CD1c-positive myeloid dendritic cell (primary cell): ENCODE measurements around the gene GTF2H1.
"Not testable (repeated sequence)": the region's sequence is repeated elsewhere in the genome, so short reads cannot be mapped to it uniquely, and the experiment has no call there.

Experiments used
- DNase-seq: peaks from one replicate; pipeline ENCODE4 v3.0.0-alpha.2; 2016; ENCODE audit errors: extremely low spot score

The GTF2H1 gene

DNA sequence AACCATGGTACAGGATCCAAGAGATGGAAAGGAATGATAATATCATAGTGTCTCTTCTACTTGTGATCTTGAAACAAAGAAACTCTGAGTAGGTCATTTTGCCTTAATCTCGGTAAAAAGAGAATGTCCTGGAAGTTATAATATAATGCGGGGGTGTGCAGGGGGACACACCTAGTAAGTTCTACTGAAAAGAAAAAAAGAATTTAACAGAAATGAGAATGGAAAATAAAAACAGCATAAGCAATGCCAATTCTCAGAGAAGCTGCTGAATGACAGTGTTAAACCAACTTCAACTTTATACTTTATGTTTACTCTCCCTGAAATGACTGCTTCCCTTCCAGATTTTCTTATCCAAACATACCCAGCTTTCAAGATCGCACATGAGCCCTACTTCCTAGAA is 2.5 kb upstream of the GTF2H1 start:
- no peak for DNase-seq

- no peak for DNase-seq
Measured at GRCh38 chr11:18320617-18321016, 1.8 kb upstream of the GTF2H1 start.

GRCh38 chr11:18321578-18321968 is 794 bp upstream of the GTF2H1 start:
- DNase-seq, result peak; percentile 61

GRCh38 chr11:18322818-18323570 is 627 bp downstream of the GTF2H1 start:
- DNase-seq, result no peak

- DNase-seq, result not testable (repeated sequence)
Measured at GRCh38 chr11:18323881-18324280, 1.5 kb downstream of the GTF2H1 start.

DNA sequence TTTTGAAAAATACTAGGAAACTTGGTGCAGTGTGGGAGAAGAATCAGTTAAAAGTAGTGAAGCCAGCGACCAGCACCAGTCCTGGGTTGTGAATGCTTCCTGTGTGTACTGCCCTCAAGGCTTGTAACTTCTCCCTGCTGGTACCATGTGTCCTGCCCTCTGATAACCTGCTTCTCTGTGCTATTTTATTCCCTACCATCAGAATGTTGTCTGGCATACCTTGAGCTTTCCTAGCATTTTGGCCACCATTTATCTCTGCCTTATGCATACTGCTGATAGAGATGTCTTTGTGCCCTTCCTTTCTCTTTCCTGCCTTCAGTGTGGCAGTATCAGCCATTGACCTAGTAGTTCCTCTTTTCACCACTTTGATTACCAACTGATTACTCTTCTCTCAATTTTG is 2.0 kb downstream of the GTF2H1 start:
- DNase-seq, result no peak

DNA sequence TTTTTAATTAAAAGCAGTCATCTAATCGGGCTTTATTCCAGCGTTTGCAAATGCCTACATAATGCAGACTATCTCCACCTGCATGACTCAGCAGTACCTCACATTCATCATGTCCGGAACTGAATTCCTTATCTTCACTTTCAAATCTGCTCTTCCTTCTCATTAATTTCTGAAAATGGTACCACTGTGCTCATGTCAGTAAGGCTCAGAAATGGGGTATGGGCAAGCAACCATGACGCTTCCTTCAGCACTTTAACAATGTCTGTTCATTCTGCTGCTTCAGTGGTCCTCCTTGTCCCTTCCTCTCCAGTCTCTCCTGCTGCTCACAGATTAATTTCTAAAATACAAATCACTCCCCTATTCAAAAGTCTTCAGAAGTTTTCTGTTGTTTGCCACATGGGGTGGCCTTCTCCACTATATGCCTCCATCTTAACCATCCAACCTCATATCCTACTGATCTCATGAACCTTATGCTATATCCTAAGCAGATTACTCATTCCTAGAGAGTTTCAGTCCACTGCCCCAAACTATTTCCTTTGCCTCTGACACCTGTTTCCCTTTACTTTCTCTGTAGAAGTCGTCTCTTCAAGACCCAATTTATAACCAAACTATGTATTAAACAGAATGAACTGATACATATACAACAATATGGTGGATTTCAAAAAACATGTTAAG is 7.0 kb downstream of the GTF2H1 start:
- DNase-seq, result no peak

GRCh38 chr11:18330921-18331320 is 8.6 kb downstream of the GTF2H1 start:
- no peak for DNase-seq

- DNase-seq, result no peak
Measured at GRCh38 chr11:18332302-18332701, 9.9 kb downstream of the GTF2H1 start.

GRCh38 chr11:18332891-18333290 is 10.5 kb downstream of the GTF2H1 start:
- no peak for DNase-seq

DNA sequence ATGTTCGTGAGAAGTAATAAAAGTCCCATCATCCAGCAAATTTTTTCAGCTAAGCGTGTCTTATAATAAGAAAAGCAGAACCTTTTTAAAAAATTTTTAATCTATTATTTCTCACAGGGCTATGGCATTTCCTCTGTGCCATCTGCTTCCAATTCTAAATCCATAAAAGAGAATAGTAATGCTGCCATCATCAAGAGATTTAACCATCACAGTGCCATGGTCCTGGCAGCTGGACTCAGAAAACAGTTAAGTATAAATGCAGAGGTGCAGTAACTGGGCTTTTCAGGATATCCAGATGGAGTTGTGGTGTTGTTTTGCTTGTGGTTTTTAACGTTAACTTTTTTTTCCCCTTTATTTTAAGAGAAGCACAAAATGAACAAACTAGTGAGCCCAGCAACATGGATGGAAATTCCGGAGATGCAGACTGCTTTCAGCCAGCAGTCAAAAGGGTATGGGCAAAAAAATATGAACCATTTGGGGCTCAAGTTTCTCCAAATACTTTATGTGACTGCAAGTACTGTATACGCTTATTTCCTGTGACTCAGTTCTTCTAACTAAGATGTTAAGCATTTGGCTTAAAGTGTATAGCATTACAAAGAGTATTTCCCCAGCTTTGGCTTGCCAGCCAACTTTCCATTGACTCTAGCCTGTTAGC is 25.2 kb downstream of the GTF2H1 start:
- DNase-seq, result no peak

DNA sequence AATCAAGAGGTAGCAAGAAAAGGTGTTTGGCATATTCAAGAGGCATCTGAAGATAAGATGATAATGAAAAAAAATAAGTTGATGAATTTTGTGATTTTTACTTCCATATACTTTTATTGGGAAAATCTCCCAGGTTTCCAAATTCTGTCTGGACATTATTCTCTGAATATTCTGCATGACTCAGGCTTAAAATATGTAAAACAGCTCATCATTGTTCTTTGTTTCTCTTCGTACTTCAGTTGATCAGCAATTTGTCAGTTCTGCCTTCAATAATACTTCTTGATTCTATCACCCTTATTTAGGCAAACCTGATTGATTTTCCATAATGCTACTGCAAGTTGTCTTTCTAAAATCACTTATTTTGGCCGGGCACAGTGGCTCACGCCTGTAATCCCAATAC is 30.2 kb downstream of the GTF2H1 start:
- DNase-seq, result no peak

GRCh38 chr11:18358646-18359045 is 36.3 kb downstream of the GTF2H1 start:
- no peak for DNase-seq

GRCh38 chr11:18361154-18361553 is 38.8 kb downstream of the GTF2H1 start:
- no peak for DNase-seq

DNA sequence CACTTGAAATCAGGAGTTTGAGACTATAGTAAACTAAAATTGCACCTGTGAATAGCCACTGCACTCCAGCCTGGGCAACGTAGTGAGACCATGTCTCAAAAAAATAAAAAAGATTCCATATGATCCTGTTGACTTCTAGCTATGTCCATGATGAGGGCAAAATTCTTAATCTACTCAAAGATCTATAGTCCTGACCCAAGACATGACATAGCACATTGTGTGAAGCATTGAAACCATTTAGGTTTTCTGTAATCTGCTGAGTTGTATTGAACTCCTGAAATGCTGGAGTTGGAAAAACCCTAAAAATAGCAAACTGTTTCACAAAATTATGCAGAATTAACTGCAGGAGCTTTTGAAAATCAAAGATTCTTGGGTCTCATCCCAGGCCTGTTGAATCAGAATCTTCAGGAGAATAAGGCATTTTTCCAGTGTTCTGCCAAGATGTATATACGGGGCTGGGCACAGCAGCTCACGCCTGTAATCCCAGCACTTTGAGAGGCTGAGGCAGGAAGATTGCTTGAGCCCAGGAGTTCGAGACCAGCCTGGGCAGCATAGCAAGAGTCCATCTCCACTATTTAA is 42.2 kb downstream of the GTF2H1 start:
- no peak for DNase-seq

- DNase-seq, result no peak
Measured at GRCh38 chr11:18365741-18366140, 43.4 kb downstream of the GTF2H1 start.

DNA sequence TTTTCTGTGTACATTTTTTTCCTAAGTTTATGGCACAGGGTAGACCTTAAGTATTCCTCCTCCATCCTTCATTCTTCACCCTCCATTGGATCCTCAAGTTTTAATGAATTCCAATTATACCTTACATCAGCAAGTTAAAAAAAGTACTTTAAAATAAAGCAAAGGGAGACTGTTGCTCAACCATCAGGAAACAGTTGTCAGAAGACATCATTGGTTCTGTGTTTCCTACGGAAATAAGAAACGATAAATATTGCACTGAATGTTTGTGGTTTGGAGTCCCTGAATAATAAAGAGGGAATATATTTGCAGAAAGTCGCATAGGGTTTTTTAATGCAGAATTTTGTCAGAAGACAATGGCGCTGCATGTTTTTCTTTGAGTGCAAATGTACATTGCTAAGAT is 43.9 kb downstream of the GTF2H1 start:
- no peak for DNase-seq

DNA sequence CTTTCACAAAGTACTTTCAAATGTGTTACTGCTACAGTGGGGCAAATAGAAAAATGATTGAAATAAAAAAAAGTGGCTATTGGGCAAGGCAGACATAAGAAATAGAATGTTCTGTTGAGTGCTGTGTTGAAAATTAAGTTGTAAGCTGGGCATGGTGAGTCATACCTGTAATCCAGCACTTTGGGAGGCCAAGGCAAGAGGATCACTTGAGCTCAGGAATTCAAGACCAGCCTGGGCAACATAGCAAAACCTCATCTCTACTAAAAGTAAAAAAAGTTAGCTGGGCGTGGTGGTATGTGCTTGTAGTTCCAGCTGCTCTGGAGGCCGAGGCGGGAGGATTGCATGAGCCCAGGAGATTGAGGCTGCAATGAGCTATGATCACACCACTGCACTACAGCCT is 45.1 kb downstream of the GTF2H1 start:
- DNase-seq, result no peak

GRCh38 chr11:18368221-18368620 is 45.9 kb downstream of the GTF2H1 start:
- no peak for DNase-seq

GRCh38 chr11:18369398-18369797 is 47.0 kb downstream of the GTF2H1 start:
- DNase-seq, result no peak

DNA sequence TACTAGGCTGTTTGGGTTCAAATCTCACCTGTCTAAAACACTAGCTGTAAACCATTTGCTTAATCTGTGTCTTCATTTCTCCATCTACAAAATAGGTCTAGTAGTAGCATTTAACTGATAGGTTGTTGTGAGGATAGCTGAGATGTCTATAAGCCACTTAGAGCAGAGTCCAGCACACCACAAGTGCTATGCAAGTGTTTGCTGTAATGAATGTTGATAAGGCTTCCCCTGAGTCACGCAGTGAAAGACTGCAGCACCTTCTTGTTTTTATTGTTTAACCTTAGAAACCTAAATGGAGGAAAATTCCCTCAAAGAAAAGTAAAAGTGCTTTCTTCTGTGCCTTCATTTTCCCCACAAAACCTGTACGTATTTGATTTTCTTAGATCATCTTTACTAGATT is 48.9 kb downstream of the GTF2H1 start:
- no peak for DNase-seq

DNA sequence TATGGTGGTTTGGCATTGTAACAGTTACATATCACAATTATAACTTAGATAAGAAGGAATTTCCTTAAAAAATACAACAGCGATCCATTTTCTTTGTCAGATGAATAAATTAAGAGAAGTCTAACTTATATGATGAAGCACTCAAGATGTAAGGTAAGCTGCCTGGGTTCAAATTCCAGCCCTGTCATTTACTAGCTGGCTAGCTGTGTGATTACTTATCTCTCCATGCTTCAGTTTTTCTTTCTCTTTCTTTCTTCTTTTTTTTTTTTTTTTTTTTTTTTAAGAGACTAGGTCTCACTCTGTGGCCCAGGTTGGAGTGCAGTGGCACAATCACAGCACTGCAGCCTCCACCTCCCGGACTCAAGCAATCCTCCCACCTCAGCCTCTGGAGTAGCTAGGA is 49.8 kb downstream of the GTF2H1 start:
- no peak for DNase-seq

DNA sequence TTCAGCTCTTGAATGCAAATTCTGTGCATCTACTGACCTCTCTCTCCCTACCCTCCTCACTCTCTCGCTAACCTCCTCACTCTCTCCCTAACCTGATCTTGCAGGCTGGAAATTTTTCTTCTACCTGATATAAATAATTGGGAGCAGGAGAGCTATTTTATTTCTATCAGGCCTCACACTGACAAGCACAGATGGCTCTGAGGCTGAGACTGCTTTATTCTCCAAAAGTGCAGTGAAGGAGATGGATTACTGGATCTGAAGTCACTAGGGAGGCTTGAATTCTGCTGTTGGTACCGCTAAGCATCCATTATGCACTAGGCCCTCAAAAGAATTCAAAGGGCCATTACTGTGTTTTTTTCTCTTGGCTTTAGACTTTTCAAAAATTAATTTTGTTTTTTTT is 52.6 kb downstream of the GTF2H1 start:
- no peak for DNase-seq
